Stimulated activated CD4-positive, alpha-beta T cell treated with anti-CD3 and anti-CD28 coated beads, Interleukin-12 subunit alpha, Interleukin-12 subunit beta, amount 100 ng/mL, for 24 hours (primary cell): ENCODE measurements around the gene SHISAL2A.

Source experiments
- DNase-seq, 2 experiments: peaks; one replicate each; pipeline ENCODE4 v3.0.0-alpha.2; 2020; ENCODE audit warnings: low read depth in 2 of 2

SHISAL2A gene

GRCh38 chr1:52632732-52633290 lies at the start of gene SHISAL2A:
Gene SHISAL2A, plus strand, starts transcription at chr1:52633168. Its CDS starts 326 bp downstream, at chr1:52633494.
- DNase-seq, result peak; percentile 17 to 32

- DNase-seq, result no peak
Observed at GRCh38 chr1:52585474-52585873, 47.5 kb upstream of the SHISAL2A start.

- no peak for DNase-seq
Observed at GRCh38 chr1:52588027-52588426, 44.9 kb upstream of the SHISAL2A start.

GRCh38 chr1:52588535-52588934 lies 44.4 kb upstream of the SHISAL2A start:
- no peak for DNase-seq

DNA sequence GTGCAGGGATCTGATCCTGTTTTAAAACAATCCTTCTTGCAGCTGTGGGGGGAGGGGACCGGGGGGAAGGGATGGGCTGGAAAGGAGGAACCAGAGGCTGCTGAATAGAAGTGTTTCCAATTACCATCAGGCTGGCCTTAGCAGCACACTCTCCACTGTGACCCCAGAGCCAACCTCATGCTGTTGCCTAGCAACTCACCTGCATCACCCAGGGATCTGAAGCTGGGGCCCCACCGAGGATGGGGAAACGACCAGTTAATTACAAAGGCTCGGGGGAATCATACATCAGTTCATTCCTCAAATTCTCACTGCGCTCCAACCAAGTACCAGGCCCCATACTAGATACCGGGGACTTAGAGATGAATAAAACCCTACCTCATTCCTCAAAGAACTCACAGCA lies 42.7 kb upstream of the SHISAL2A start:
- no peak for DNase-seq

DNA sequence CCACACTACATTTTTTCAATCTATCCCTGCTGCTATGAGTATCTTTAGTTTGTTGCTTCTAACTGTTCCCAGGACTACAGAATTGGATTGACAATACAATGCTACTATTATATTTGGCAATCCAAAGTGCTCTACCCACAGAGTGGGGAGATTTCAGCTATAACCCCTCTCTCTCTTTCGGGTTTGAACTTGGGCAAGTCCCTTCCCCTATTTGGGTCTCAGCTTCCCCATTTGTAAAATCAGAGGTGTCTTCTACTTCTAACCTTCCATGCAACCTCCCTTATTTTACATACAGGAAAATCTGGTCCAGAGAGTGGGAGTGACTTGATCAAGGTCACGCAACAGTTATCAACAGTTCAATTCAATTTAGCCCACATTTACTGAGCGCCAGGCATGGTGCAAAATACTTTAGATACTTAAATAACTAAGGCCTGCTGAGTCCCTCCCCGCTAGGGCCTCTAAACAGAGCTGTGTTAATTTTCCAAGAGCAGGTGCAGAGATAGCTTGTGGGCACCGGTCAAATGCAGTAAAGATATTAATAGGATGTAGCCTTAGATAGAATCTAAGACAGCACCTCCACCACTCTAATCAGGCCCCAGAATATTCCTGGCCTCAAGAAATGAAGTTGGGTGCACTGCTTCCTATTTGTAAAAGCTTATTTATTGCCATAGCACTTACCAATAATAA lies 40.2 kb upstream of the SHISAL2A start:
- no peak for DNase-seq

- DNase-seq, result no peak
Observed at GRCh38 chr1:52593495-52593894, 39.5 kb upstream of the SHISAL2A start.

DNA sequence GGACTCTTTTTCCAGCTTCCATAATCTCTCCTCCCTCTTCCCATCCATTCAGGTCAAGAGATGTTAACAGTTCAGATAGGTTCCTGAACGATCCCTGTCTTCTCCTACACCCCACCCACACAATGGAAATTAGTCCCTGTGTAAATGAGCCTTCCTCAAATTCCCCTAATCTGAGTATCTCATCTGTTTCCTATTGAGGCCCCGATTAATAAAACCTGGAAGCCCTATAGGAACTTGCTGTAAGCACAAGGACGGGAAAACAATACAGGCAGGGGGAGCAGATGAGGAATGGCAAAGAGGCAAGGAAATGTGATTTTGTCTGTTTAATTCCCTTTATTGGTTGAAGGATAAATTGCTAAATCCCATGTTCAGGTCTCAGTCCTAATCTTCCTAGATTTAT lies 37.9 kb upstream of the SHISAL2A start:
- DNase-seq, result no peak

DNA sequence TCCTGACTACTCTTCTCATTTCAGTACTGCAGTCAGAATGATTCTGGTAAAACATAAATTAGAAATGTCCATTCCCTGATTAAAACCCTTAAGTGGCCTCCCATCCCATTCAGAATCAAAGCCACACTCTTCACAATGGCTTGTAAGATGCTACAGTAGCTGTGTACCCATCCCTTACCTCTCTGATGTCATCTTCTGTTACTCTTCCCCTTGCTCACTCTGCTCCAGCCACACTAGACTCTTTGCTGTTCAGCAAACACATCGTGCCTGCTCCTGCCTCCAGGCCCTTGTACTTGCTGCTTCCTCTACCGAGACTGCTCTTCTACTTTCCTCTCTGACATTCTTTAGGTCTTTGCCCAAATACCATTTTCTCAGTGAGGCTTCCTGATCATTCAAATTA lies 35.1 kb upstream of the SHISAL2A start:
- no peak for DNase-seq

DNA sequence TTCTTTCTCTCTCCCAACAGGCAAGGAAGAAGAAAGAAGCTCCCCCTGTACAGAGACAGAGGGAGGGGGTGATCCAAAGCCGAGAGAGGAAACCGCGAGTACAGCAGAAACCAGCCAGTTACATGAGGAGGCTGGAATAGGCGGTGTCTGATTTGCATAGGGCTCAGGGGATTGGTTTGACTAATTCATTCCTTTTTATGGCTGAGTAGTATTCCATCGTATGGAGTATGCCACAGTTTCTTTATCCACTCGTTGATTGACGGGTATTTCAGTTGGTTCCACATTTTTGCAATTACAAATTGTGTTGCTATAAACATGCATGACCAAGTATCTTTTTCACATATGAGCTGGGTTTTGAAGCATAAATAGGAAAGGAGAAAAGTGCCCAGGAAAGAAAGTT lies 34.2 kb upstream of the SHISAL2A start:
- no peak for DNase-seq

GRCh38 chr1:52599236-52599635 lies 33.7 kb upstream of the SHISAL2A start:
- DNase-seq, result no peak

DNA sequence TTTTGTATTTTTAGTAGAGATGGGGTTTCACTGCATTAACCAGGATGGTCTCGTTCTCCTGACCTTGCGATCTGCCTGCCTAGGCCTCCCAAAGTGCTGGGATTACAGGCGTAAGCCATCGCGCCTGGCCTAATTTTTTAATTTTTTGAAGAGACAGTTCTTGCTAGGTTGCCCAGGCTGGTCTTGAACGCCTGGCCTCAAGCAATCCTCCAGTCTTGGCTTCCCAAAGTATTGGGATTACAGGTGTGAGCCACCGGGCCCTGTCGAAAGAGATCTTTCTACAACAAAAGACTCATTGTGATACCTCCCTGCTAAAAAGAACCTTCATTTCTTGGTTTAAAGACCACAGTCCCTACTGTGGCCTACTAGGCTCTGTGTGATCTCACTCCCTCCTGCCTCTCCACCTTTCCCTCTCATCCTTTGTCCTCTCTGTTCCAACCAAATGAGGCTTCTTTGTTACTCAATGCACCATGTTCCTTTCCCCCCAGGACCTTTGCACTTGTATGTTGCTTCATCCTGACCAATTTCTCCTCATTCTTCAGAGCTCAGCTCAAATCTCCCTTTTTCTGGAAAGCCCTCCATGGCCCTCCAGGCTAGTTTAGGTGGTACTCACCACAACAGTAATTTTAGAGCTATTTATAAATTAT lies 32.3 kb upstream of the SHISAL2A start:
- no peak for DNase-seq

GRCh38 chr1:52601519-52601918 lies 31.4 kb upstream of the SHISAL2A start:
- no peak for DNase-seq

GRCh38 chr1:52601991-52602855 lies 30.7 kb upstream of the SHISAL2A start, which contains the start of gene GPX7:
Gene GPX7, plus strand, starts transcription at chr1:52602371. Its CDS starts 39 bp downstream, at chr1:52602410.
- peak; percentile 24 to 49 for DNase-seq

DNA sequence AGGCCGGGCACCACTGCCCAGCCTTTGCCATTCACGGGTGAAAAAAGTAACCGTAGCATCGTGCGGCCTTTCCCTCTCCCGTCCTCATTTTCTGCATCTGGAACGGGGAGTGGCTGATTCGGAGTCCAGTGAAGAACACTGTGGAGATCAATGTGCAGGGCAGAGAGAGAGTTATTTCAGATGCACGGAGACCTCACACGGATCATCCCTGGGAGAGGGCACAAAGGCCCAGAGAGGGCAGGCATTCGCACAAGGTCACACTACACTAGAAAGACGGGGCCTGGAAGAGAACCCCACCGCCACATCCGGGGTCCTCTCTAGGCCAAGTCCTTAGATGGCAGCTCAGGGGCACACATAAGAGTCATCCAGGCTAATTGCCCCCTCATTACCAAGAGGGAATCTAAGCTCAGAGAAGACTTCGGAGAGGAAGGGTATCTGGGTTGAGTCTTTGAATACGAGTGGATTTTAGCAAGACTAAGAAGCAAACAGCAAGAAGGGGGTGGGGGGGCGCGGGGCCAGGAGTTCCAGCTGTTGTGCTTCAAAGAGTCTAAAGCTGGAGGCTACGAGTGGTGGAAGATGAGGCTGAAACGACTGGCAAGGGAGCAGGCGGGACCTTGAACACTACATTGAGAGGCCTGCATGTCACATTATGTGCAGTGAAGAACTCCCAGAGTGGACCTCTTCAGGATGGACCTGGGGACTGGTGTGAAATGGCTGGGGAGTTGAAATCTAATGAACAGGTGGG lies 29.9 kb upstream of the SHISAL2A start:
- DNase-seq, result no peak

DNA sequence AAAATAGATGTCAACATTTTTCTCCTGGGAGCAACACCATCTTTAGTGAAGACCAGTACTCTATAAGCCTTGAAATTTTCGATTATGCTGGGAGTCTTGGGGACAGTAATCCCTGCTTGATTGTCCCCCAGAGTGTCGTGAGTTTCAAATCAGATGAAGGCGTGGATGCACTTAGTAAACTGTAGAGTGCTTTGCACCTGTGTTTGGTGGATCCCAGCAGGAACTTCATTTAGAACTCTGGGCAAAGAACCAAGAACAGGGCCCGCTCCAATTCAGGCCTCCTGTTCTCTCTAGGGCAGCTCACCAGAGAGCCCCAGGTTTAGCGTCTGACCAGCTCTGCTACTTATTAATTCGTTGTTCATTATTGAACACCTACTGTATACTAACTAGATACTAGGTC lies 29.3 kb upstream of the SHISAL2A start:
- DNase-seq, result no peak

DNA sequence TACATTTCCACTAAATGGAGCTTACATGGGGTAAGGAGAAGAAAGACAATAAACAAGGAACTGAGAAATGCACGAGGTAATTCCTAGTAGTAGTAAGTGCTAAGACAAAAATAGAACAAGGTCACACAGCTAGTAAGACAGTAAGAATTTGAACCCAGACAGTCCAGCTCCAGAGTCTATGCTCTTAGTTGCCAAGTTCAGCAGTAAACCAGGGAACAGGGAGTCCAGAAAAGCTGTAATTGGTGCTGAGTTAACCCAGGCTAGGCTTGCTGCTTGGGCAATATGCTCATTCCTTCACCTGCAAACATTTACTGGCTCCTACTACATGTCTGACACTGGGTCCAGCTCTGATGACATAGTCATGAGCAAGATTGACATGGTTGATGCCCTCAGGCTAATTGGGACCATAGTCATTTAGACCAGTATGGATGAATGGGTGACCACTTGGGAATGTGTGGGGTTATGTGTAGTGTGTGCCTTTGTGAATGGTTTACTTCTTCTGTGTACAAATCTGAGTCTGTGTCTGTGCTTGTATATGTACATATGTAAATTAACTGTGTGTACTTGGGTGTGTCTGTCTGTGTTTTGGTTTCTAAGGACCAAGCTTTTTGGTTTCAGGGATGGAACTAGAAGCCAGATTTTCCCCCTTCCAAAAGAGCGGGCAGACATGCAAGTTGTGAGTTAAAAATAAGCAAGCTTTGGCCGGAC lies 28.8 kb upstream of the SHISAL2A start:
- DNase-seq, result no peak

DNA sequence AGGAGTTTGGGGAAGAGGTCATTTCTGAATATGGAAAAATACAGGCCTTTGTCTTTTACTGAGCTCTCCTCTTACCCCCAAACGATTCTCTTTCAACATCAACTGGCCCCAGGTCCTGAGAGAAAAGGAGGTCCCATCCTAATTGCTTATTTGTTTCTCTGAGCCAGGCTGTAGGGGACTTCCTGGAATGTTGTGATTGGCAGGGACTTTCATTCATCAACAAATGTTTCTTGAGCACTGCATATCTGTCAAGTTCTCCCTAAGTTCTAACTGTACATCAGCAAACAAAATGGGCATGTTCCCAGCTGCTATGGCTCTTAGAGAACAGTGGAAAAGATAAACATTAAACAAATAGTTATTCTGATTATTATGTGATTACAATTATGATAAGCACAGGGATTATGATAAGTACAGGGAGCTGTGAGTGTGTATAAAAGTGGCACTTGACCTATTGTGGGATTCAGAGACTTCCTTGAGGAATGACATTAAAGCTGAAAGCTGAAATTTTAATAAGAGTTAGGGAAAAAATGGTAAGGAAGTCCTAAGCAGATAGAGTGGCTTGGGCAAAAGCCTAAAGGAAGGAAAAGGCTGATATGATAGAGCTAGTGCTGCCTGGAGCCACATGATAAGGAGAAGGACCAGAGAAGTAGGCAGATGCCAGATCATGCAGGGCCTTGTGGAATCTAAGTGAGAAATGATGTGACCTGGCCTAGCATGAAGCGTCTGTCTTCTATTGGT lies 19.2 kb upstream of the SHISAL2A start:
- no peak for DNase-seq

GRCh38 chr1:52614671-52615070 lies 18.3 kb upstream of the SHISAL2A start:
- no peak for DNase-seq

DNA sequence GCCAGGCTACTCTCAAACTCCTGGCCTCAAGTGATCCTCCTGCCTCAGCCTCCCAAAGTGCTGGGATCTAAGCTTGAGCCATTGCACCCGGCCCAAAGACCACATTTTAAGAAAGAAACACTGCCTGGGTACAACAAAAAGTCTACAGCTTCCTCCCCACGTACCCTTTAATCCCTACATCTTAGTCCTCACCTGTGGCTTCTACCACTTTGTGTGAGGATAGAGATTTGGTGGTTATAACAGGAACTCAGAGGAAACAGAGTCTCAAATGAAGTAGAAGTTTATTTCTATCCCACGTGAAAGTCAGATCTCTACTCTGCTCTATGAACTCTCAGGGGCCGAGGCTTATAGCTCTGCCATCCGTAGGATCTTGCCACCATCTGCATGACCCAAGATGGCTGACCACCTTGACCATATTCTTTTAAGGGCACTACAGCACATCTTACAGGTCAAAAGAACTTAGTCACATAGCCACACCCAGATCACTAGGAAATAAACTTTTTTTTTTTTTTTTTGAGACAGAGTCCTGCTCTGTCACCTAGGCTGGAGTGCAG lies 17.4 kb upstream of the SHISAL2A start:
- no peak for DNase-seq
